Activated T-cell treated with anti-CD3 and anti-CD28 coated beads, Interleukin-2, amount 50 U/mL, for 4 hours (primary cell): Measurements from ENCODE around the gene CCM2. TPM values are rescaled to one million over a fixed set of nuclear protein-coding genes. Genes with fewer than 3 reads are reported as not detected.
A peak's percentile ranks its signal among the peaks of the same experiment; 100 is the strongest.

Experiments used
- ATAC-seq, 2 donors: fragments of 200-7000 bp; cut with Tn5 transposase; one replicate each; pipeline ENCODE4 v1.10.0; 2021
- DNase-seq: peaks from one replicate; pipeline ENCODE4 v3.0.0-alpha.2; 2020
- H3K27me3 Mint-ChIP-seq: one replicate; pipeline ENCODE4 v1.8.0; 2021; ENCODE audit warnings: low read depth, mixed read lengths
- H3K36me3 Mint-ChIP-seq: one replicate; pipeline ENCODE4 v1.8.0; 2022; ENCODE audit warnings: mixed read lengths; ENCODE audit not compliant: insufficient read depth
- H3K4me1 Mint-ChIP-seq: one replicate; pipeline ENCODE4 v1.8.0; 2021; ENCODE audit warnings: low read depth, mixed read lengths
- H3K4me3 Mint-ChIP-seq: one replicate; pipeline ENCODE4 v1.8.0; 2021; ENCODE audit warnings: mild to moderate bottlenecking, moderate library complexity, mixed read lengths
- H3K9me3 Mint-ChIP-seq: one replicate; pipeline ENCODE4 v1.8.0; 2021; ENCODE audit warnings: mixed read lengths
- total RNA-seq, 3 donors: library from RNA; stranded (reverse); gene quantifications; one replicate each; pipeline ENCODE4 v1.2.1, GENCODE V29; 2021

CCM2 gene
- total RNA-seq, 3 donors from 2014 or later = 35.9 to 38.2 (median 36.6) TPM

GRCh38 chr7:44975331-44976039, 24.5 kb upstream of the CCM2 start:
- Mint-ChIP-seq H3K27me3 (no peaks in the 10 kb centered on the region), H3K4me1 (peaks cover 57% of the 10 kb centered on the region), H3K9me3 (no peaks in the 10 kb centered on the region), H3K36me3 (peaks cover 21% of the 10 kb centered on the region), H3K4me3 (no peak overlapping the region)
- ATAC-seq = no peak
- no peak for DNase-seq

DNA sequence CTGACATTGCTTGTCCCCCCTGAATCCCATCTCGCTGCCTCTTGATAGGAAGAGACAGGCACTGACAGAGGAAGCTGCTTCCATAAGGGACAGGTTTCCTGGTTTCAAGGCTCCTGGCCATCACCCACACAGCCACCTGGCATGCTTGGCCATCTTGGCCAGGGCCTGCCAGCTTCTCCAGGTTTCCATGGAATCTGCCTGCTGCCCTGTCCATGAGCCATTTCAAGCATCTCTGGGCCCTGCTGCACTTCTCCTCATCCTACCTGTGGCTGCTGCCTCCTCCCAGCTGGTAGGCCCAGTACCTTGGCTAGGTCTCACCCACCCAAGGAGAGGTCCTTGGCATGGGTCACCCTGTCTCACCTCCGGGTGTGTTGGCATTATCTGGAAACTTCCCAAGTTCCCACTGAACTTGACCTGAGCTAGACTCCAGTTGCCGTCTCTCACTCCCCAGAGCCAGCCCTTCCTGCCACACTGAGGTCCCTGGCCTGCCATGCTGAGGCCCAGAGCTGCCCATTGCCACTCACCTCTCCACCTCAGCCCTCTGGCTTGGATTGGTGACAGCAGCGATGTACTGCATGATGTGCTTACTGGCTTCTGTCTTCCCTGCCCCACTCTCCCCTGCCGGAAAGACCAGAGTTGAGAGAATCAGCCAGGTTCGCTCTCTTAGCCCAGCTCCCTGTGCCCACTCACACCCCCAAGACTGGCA, 23.8 kb upstream of the CCM2 start:
- H3K36me3 Mint-ChIP-seq = peaks cover 21% of the 10 kb centered on the region
- DNase-seq (no peak), ATAC-seq (no peak)
- H3K4me3 Mint-ChIP-seq = peak overlapping the region; percentile 96
- H3K27me3 Mint-ChIP-seq = no peaks in the 10 kb centered on the region
- peaks cover 65% of the 10 kb centered on the region for H3K4me1 Mint-ChIP-seq
- no peaks in the 10 kb centered on the region for H3K9me3 Mint-ChIP-seq

- no peaks in the 10 kb centered on the region for H3K27me3 Mint-ChIP-seq
- H3K9me3 Mint-ChIP-seq = no peaks in the 10 kb centered on the region
- ATAC-seq = no peak
- no peak for DNase-seq
- H3K4me3 Mint-ChIP-seq = peak overlapping the region; percentile 96
- H3K36me3 Mint-ChIP-seq = peaks cover 21% of the 10 kb centered on the region
- peaks cover 70% of the 10 kb centered on the region for H3K4me1 Mint-ChIP-seq
Observed at GRCh38 chr7:44976746-44977196, 23.2 kb upstream of the CCM2 start.

DNA sequence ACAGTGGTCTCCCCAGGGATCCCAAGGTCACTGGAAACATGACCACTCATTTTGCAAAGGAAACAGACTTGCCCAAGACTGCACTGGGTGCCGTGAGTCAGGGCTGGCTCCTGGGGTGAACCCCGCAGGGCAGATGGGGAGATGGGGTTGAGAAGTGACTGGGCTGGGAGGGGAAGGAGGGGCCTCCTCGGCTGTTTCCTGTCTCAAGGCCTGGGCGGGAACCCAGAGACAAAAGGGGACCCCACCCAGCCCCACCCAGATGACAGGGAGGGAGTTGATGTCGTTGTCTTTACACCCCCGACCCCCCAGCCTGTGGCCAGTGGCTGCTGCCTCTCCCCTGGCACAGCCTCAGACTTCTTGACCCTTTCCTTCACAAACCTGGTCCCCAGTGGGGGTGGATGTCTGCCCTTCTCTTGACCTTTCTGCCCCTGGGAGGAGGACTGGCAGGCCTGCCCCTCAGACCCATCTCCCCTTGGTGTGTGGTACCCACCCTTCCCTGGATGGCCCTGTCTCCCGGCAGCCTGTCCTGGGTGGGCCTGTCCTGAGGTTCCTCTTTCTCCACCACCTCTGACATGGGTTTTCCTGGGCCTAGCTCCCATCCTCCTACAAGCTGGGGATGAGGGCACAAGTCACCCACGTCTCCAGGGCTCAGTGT, 22.6 kb upstream of the CCM2 start:
- Mint-ChIP-seq H3K27me3 (no peaks in the 10 kb centered on the region), H3K4me1 (peaks cover 74% of the 10 kb centered on the region), H3K9me3 (no peaks in the 10 kb centered on the region), H3K4me3 (peak overlapping the region; percentile 96), H3K36me3 (peaks cover 23% of the 10 kb centered on the region)
- ATAC-seq = peak; percentile 54 to 60
- DNase-seq = peak; percentile 63

- Mint-ChIP-seq H3K36me3 (peaks cover 27% of the 10 kb centered on the region), H3K9me3 (no peaks in the 10 kb centered on the region), H3K4me1 (peaks cover 79% of the 10 kb centered on the region), H3K27me3 (no peaks in the 10 kb centered on the region), H3K4me3 (peak overlapping the region; percentile 96)
- ATAC-seq (no peak), DNase-seq (no peak)
Observed at GRCh38 chr7:44977959-44978335, 22.1 kb upstream of the CCM2 start.

DNA sequence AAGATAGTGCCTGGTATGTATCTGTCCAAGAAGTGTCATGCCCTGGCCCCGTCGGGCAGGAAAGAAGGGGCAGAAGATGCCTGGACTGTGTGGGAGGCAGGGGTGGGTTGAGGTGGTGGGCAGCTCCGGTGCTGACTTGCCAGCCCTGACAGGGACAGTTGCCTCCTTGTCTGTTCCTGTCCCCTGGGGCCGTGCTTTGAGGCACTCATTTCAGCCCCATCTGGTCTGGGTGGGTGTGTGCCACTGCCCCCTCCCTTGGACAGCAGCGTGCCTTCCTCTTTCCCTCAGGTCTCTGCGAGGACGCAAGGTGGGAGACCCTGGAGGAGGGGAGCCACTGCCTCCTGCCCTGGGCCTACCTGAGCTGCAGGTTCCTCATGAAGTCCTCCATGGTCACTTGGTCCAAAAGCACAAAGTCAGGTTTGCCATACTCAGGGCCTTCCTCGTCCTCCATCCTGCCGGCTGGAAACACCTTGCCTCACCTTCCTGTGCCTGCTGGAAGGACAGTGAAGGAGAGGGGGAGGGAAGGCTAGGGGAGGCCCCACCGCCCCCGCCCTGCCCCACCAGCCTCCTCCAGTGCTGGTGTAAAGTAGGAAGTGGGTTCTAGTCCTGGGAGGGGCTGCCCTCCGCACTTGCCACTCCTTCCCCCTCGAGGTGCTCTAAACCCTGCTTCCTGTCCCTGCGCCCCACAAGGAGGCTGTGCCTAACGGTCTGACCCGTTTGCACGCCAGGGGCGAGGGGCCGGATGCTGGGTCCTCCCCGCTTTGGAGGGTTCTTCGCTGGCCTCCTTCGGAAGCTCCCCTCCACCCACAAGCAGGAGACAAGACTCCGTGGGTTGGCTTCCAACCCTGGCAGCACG, 21.3 kb upstream of the CCM2 start, which contains the start of gene MYO1G:
Gene MYO1G, minus strand, starts transcription at position 505 of the 856 bp plus-strand sequence. Its CDS starts 54 bp downstream, at position 451.
- no peaks in the 10 kb centered on the region for H3K9me3 Mint-ChIP-seq
- peak within 1 kb of the TSS; percentile 96 for H3K4me3 Mint-ChIP-seq
- peak; percentile 57 to 61 for ATAC-seq
- H3K4me1 Mint-ChIP-seq = peaks cover 84% of the 10 kb centered on the region
- peaks cover 35% of the 10 kb centered on the region for H3K36me3 Mint-ChIP-seq
- DNase-seq = peak; percentile 66
- no peaks in the 10 kb centered on the region for H3K27me3 Mint-ChIP-seq

GRCh38 chr7:44979481-44980392, 20.3 kb upstream of the CCM2 start:
- ATAC-seq (no peak), DNase-seq (no peak)
- Mint-ChIP-seq H3K27me3 (no peaks in the 10 kb centered on the region), H3K9me3 (no peaks in the 10 kb centered on the region), H3K4me1 (peaks cover 90% of the 10 kb centered on the region), H3K36me3 (peaks cover 43% of the 10 kb centered on the region), H3K4me3 (peak overlapping the region; percentile 96)

DNA sequence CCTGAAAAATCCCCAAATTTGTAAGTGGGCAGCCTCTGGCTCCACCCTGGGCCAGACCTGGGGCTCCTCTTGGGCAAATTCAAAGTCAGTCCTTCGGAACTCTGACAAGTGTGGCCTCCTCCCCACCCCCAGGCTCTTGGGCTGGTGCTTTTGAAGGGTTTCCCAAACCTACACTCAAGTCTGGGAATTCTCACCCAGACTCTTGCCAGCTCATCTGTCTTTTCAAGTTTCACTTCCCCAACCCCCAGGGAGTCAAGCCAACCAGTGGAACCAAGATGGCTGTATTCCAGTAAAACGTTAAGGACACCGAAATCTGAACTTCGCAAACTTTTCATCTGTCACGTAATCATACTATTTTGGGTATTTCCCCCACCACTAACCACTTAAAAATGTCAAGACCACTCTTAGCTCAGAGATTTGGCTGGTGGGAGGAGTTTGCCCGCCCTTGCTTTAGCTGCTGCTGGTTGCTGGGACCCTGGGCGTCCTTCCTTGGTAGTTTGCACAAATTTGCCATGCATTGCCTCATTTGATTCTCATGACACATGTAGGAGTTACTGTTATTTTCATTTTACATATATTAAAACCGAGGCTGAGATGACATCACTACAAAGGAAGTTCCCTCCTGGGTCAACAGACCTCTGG, 19.5 kb upstream of the CCM2 start:
- ATAC-seq (peak; percentile 58 to 60), DNase-seq (peak; percentile 52)
- Mint-ChIP-seq H3K4me1 (peaks cover 91% of the 10 kb centered on the region), H3K4me3 (peak overlapping the region; percentile 96), H3K9me3 (no peaks in the 10 kb centered on the region), H3K27me3 (no peaks in the 10 kb centered on the region), H3K36me3 (peaks cover 46% of the 10 kb centered on the region)

DNA sequence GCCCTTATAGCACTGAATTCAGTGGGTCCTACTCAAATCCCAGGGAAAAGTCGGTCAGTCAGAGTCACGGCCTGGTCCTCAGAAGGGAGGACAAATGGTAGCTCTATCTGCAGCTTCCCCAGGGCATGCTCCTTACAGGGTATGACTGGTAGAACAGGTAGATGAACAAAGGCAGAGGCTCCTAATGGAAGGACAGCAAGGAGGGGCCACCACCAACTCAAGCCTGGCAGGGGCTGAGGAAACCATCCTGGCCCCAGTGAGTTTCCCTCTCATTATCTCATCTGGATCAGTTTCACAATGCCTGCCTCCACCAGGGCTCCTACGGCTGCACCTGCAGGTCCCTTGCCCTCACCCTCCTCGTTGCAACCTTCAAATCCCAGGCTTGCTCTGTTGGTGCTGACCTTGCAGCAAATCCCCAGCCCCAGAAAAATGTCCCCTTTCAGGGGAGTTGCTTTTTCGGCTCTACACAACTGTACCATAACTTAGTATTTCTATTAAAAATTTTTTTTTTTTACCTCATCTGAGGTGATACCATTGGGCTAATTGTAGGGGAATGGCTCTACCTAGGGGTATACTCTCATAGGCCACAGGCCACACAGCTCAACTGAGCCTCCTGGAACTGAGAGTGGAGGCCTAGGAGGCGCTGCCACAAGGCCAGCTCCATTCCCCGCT, 18.8 kb upstream of the CCM2 start:
- Mint-ChIP-seq H3K4me3 (peak overlapping the region; percentile 99), H3K4me1 (peaks cover 85% of the 10 kb centered on the region), H3K36me3 (peaks cover 51% of the 10 kb centered on the region), H3K27me3 (no peaks in the 10 kb centered on the region), H3K9me3 (no peaks in the 10 kb centered on the region)
- DNase-seq = no peak
- ATAC-seq = peak in 1 of 2 donors; percentile 0

DNA sequence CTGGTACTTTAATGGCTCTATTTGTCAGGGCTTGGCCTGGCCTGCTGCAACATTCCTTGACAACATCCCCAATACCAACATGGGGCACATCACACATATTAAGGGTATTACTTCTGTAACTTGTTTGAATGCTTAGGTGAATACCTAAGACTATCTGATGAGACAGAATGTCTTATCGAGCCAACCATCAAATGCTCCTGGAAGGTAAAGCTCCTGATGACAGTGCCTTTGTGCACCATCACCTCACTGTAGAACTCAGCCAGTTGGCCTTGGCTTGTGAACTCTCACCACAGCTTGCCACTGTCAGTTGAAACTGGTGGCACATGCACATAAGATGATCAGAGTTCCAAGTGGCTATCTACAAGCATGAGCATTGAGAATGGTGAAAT, 17.5 kb upstream of the CCM2 start:
- Mint-ChIP-seq H3K9me3 (no peaks in the 10 kb centered on the region), H3K27me3 (no peaks in the 10 kb centered on the region)
- no peak for ATAC-seq

DNA sequence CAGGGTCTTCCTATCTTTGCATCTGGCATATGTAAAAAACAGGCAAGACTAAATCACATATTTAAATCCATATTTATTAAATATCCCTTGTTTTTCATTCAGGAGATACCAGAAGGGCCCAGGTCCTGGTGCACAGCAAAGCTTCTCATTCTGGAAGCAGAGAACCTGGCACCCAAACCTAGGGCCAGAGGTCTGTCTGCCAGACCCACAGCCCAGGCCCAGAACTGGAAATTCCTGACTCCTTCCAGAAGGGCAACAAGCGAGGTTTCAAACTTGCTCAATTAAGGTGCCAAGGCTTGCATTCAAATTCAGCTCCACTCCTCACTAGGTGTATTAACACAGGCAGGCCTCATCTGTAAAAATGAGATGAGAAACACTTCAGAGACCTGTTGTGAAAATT, 17.0 kb upstream of the CCM2 start:
- peak overlapping the region; percentile 99 for H3K4me3 Mint-ChIP-seq
- H3K4me1 Mint-ChIP-seq = peaks cover 84% of the 10 kb centered on the region
- DNase-seq (no peak), ATAC-seq (no peak)
- no peaks in the 10 kb centered on the region for H3K27me3 Mint-ChIP-seq
- peaks cover 45% of the 10 kb centered on the region for H3K36me3 Mint-ChIP-seq
- no peaks in the 10 kb centered on the region for H3K9me3 Mint-ChIP-seq

More for the DNA sequence above, 17.5 kb upstream of the CCM2 start:
- no peak for DNase-seq
- peak overlapping the region; percentile 99 for H3K4me3 Mint-ChIP-seq
- H3K36me3 Mint-ChIP-seq = peaks cover 48% of the 10 kb centered on the region
- peaks cover 84% of the 10 kb centered on the region for H3K4me1 Mint-ChIP-seq

- Mint-ChIP-seq H3K36me3 (peaks cover 42% of the 10 kb centered on the region), H3K4me3 (peak overlapping the region; percentile 99), H3K27me3 (no peaks in the 10 kb centered on the region), H3K9me3 (no peaks in the 10 kb centered on the region), H3K4me1 (peaks cover 81% of the 10 kb centered on the region)
- ATAC-seq = no peak
- no peak for DNase-seq
Observed at GRCh38 chr7:44983742-44984477, 16.1 kb upstream of the CCM2 start.
